ENCODE data around the gene GPR65. TPM values are rescaled to one million over a fixed set of nuclear protein-coding genes. Genes with fewer than 3 reads are reported as not detected.
A peak's percentile ranks its signal among the peaks of the same experiment; 100 is the strongest.

The GPR65 gene
- total and polyA plus RNA-seq, 2 donors (not counting 1 experiment from before 2014, with no cell fraction given), result 8.7 to 13.4 TPM

DNA sequence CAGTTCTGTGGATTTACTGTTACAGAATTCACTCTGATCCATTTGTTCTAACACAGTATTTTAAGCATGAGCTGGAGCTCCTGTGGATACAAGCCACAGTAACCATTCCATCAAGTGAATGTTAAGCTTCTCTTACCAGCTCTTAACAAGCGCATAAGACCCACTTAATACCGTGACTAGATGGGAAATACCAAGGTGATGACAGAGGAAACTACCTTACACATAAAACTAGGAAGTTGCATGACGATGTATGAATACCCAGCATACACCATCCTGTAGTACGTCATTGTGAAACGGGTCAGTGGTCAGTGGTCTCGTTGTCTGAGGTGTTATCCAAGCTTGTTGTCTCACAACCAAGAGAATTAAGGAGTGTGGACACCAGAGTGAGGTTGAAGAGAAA, 10.0 kb upstream of the GPR65 start:
- no peaks in the 10 kb centered on the region for H3K27me3 ChIP-seq (replicated peaks in 1 of 4; ENCODE audit: control extremely low read depth in 1 of 4, control insufficient read depth in 3 of 4, insufficient read depth in 4 of 4, low read length in 3 of 4)
- no peak for ATAC-seq (ENCODE audit: low read depth)
- no peaks in the 10 kb centered on the region for H3K9me3 ChIP-seq (ENCODE audit: control extremely low read depth in 1 of 3, control insufficient read depth in 2 of 3, insufficient read depth in 1 of 3, low read length in 2 of 3)
- peak overlapping the region; percentile 0 for H3K4me2 ChIP-seq (replicated peaks; ENCODE audit: low read depth, low read length, poor library complexity, severe bottlenecking)
- DNase-seq, result peak; percentile 78
- H3K9ac ChIP-seq (ENCODE audit: low read length), result no peak overlapping the region
- no peaks in the 10 kb centered on the region for H3K36me3 ChIP-seq (replicated peaks in 1 of 2; ENCODE audit: control extremely low read depth in 1 of 2, control insufficient read depth in 1 of 2, extremely low read depth in 1 of 2, insufficient read depth in 2 of 2, low read length in 1 of 2)
- 83% methylated on average over 1 of the region's 6 CpGs for WGBS (ENCODE audit: insufficient coverage)
- H3K4me3 ChIP-seq (ENCODE audit: control extremely low read depth in 1 of 5, extremely low read depth in 1 of 5, insufficient read depth in 1 of 5, low read depth in 2 of 5, low read length in 4 of 5), result no peak overlapping the region
- ChIA-PET POLR2A (interaction anchor here (1.3 kb wide), 1 partner anchor 10 kb away, joined by 3 read pairs; the partner anchor contains the start of gene GPR65), CTCF (interaction anchor here (1.0 to 1.8 kb wide), 4 partner anchors 9 to 49 kb away, joined by 3 to 8 read pairs (median 7); partner anchors contain the start of gene GPR65)
- no peak overlapping the region for H2AFZ ChIP-seq (ENCODE audit: insufficient read depth, low read depth, low read length, poor library complexity, severe bottlenecking)
- H3K79me2 ChIP-seq (ENCODE audit: control insufficient read depth, insufficient read depth, low read length), result no peaks in the 10 kb centered on the region
- no peaks in the 10 kb centered on the region for H3K27me3 Mint-ChIP-seq
- peak overlapping the region in 1 of 2 donors; percentile 97 for H3K27ac ChIP-seq (ENCODE audit: low read length in 2 of 2)
- H3K27ac Mint-ChIP-seq, result peak overlapping the region; percentile 89
- peaks cover 25 to 35% of the 10 kb centered on the region in 2 donors for H3K4me1 ChIP-seq (ENCODE audit: control insufficient read depth in 2 of 2, insufficient read depth in 2 of 2, low read length in 2 of 2)
- peaks cover 2% of the 10 kb centered on the region for H3K9me3 Mint-ChIP-seq (ENCODE audit: insufficient read depth)
- intact Hi-C loops (cut with micrococcal nuclease), result loop anchor here (5.0 kb wide), 3 partner anchors 48 to 1962 kb away; partner anchors contain the start of genes TDP1 and ZC3H14
- H3K4me3 Mint-ChIP-seq, result peak overlapping the region; percentile 66
- peaks cover 47% of the 10 kb centered on the region for H3K4me1 Mint-ChIP-seq
- TF ChIP-seq, protein P1, sequence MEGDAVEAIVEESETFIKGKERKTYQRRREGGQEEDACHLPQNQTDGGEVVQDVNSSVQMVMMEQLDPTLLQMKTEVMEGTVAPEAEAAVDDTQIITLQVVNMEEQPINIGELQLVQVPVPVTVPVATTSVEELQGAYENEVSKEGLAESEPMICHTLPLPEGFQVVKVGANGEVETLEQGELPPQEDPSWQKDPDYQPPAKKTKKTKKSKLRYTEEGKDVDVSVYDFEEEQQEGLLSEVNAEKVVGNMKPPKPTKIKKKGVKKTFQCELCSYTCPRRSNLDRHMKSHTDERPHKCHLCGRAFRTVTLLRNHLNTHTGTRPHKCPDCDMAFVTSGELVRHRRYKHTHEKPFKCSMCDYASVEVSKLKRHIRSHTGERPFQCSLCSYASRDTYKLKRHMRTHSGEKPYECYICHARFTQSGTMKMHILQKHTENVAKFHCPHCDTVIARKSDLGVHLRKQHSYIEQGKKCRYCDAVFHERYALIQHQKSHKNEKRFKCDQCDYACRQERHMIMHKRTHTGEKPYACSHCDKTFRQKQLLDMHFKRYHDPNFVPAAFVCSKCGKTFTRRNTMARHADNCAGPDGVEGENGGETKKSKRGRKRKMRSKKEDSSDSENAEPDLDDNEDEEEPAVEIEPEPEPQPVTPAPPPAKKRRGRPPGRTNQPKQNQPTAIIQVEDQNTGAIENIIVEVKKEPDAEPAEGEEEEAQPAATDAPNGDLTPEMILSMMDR (IDR thresholded peaks at IDR 0.05), result no peak
- no peak for TF ChIP-seq EZH2 (IDR thresholded peaks at IDR 0.05; ENCODE audit: borderline replicate concordance, insufficient read depth, low read depth, low read length, poor library complexity, severe bottlenecking)
- H4K20me1 ChIP-seq (ENCODE audit: control insufficient read depth, insufficient read depth, low read length, poor library complexity, severe bottlenecking), result no peaks in the 10 kb centered on the region

DNA sequence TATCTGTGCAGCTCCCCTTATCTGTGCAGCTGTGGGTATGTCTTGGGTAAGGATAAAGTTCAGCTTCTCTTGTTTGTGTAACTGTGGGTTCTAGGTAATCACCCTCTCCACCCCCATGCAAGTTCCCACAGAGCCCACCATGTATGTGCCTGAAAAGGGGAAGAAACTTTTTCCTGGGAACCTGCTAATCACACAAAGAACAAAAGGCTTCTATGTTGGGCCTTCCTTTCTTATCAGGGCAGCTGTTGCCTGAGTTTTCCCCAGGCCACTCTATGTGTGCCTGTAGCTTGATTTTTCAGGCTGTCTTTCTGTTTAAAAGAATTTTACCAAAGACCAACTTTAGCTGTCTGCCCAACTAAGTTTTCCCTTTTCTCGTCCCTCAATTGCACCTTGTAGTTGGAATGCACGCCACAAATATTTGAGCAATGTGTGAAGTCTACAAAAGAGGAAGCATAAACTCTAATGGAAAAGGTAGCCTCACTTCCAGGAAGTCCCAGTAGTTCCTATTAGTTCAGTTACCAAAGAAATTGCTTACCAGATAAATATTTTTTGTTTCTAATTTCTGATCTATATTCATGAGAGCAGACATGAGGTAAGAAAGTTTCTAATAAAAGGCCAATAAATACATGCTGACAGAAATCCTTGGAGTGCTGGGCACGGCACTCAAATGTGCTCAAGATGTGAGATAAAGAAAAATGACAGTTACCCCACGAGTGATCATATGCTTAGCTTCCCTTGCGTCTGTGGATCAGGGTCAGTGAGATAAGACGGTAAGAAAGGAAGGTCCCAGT, 9.2 kb upstream of the GPR65 start:
- ChIA-PET CTCF (interaction anchor here (1.0 to 1.8 kb wide), 4 partner anchors 8 to 50 kb away, joined by 3 to 8 read pairs (median 7); partner anchors contain the start of gene GPR65), POLR2A (interaction anchor here (1.3 kb wide), 1 partner anchor 9 kb away, joined by 3 read pairs; the partner anchor contains the start of gene GPR65)
- Mint-ChIP-seq H3K4me1 (peaks cover 47% of the 10 kb centered on the region), H3K4me3 (peak overlapping the region; percentile 2), H3K27ac (peak overlapping the region; percentile 27), H3K27me3 (no peaks in the 10 kb centered on the region), H3K9me3 (ENCODE audit: insufficient read depth) (peaks cover 2% of the 10 kb centered on the region)
- Histone ChIP-seq H3K9me3 (ENCODE audit: control extremely low read depth in 1 of 3, control insufficient read depth in 2 of 3, insufficient read depth in 1 of 3, low read length in 2 of 3) (no peaks in the 10 kb centered on the region), H3K4me3 (ENCODE audit: control extremely low read depth in 1 of 5, extremely low read depth in 1 of 5, insufficient read depth in 1 of 5, low read depth in 2 of 5, low read length in 4 of 5) (no peak overlapping the region), H3K4me1 (ENCODE audit: control insufficient read depth in 2 of 2, insufficient read depth in 2 of 2, low read length in 2 of 2) (peaks cover 25 to 35% of the 10 kb centered on the region in 2 donors), H3K79me2 (ENCODE audit: control insufficient read depth, insufficient read depth, low read length) (no peaks in the 10 kb centered on the region), H3K27me3 (replicated peaks in 1 of 4; ENCODE audit: control extremely low read depth in 1 of 4, control insufficient read depth in 3 of 4, insufficient read depth in 4 of 4, low read length in 3 of 4) (no peaks in the 10 kb centered on the region), H3K27ac (ENCODE audit: low read length in 2 of 2) (peak overlapping the region; percentile 14 to 54), H3K4me2 (replicated peaks; ENCODE audit: low read depth, low read length, poor library complexity, severe bottlenecking) (no peak overlapping the region), H2AFZ (ENCODE audit: insufficient read depth, low read depth, low read length, poor library complexity, severe bottlenecking) (no peak overlapping the region), H4K20me1 (ENCODE audit: control insufficient read depth, insufficient read depth, low read length, poor library complexity, severe bottlenecking) (no peaks in the 10 kb centered on the region), H3K36me3 (replicated peaks in 1 of 2; ENCODE audit: control extremely low read depth in 1 of 2, control insufficient read depth in 1 of 2, extremely low read depth in 1 of 2, insufficient read depth in 2 of 2, low read length in 1 of 2) (no peaks in the 10 kb centered on the region), H3K9ac (ENCODE audit: low read length) (no peak overlapping the region)
- ATAC-seq (ENCODE audit: low read depth) (no peak), DNase-seq (no peak)
- TF ChIP-seq, protein P1 (IDR thresholded peaks at IDR 0.05), result no peak
- TF ChIP-seq EZH2 (IDR thresholded peaks at IDR 0.05; ENCODE audit: borderline replicate concordance, insufficient read depth, low read depth, low read length, poor library complexity, severe bottlenecking), result no peak
- 80% methylated on average over 2 of the region's 6 CpGs for WGBS (ENCODE audit: insufficient coverage)
- intact Hi-C loops (cut with micrococcal nuclease), result no loop called here

Measured in B cell (primary cell).